ENCODE data around the gene RBM19.

The RBM19 gene

DNA sequence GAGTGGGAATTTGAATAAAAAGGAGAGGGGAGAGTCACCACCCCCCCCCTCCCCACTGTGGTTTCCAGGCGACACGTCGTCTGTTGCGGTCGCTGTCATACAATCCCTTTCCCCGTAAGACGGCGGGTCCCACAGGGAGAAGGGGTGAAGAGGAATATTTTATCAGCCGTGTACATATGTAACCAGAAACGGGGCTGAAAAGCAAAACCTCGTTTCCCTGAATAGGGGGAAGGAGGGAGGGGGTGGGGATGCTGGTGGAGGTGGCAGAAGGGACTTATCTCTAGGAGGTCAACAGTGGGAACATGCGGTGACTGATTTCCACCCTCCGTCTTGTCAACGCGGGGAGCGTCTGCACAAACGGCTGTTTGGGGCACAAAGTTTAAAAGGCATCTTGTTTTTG lies 171.4 kb downstream of the RBM19 start:
- Histone ChIP-seq H3K27me3 (ENCODE audit: insufficient read depth, low read depth) (no peaks in the 10 kb centered on the region), H3K4me2 (no peak overlapping the region), H3K4me1 (ENCODE audit: low read depth, poor library complexity, severe bottlenecking) (no peaks in the 10 kb centered on the region), H3K79me2 (ENCODE audit: insufficient read depth, low read depth) (no peaks in the 10 kb centered on the region), H3K27ac (no peak overlapping the region), H3K9ac (no peak overlapping the region), H4K20me1 (ENCODE audit: insufficient read depth) (no peaks in the 10 kb centered on the region), H3K4me3 (IDR thresholded peaks at IDR 0.05; ENCODE audit: insufficient read depth, low read depth, low read length) (no peak overlapping the region), H2AFZ (ENCODE audit: low read depth) (no peak overlapping the region), H3K36me3 (ENCODE audit: insufficient read depth) (no peaks in the 10 kb centered on the region)
- TF ChIP-seq, protein P1, sequence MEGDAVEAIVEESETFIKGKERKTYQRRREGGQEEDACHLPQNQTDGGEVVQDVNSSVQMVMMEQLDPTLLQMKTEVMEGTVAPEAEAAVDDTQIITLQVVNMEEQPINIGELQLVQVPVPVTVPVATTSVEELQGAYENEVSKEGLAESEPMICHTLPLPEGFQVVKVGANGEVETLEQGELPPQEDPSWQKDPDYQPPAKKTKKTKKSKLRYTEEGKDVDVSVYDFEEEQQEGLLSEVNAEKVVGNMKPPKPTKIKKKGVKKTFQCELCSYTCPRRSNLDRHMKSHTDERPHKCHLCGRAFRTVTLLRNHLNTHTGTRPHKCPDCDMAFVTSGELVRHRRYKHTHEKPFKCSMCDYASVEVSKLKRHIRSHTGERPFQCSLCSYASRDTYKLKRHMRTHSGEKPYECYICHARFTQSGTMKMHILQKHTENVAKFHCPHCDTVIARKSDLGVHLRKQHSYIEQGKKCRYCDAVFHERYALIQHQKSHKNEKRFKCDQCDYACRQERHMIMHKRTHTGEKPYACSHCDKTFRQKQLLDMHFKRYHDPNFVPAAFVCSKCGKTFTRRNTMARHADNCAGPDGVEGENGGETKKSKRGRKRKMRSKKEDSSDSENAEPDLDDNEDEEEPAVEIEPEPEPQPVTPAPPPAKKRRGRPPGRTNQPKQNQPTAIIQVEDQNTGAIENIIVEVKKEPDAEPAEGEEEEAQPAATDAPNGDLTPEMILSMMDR (conservative IDR thresholded peaks at IDR 0.05; ENCODE audit: low read depth, low read length), result no peak

DNA sequence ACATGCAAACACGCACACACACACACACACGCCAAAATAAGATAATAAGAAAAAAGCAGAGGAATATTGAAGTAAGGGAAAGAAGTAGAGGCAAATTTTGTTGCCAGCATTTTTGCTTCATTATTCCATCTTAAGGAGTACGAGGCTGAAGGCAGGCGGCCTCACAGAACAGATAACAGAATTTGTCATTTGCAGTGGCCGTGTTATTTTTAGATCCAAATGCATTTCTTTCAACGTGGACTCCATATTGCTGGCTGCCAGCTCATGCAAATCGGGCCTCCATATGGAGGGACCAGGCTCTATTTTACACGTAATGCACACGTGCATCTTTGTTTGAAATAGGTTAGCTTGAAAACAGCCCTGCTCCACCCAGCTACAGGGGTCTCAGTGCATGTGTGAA lies 172.9 kb downstream of the RBM19 start:
- Histone ChIP-seq H4K20me1 (ENCODE audit: insufficient read depth) (no peaks in the 10 kb centered on the region), H3K79me2 (ENCODE audit: insufficient read depth, low read depth) (no peaks in the 10 kb centered on the region), H3K9ac (no peak overlapping the region), H3K36me3 (ENCODE audit: insufficient read depth) (no peaks in the 10 kb centered on the region), H3K27me3 (ENCODE audit: insufficient read depth, low read depth) (no peaks in the 10 kb centered on the region), H2AFZ (ENCODE audit: low read depth) (no peak overlapping the region), H3K4me1 (ENCODE audit: low read depth, poor library complexity, severe bottlenecking) (no peaks in the 10 kb centered on the region), H3K4me3 (IDR thresholded peaks at IDR 0.05; ENCODE audit: insufficient read depth, low read depth, low read length) (no peak overlapping the region), H3K4me2 (no peak overlapping the region), H3K27ac (no peak overlapping the region)
- TF ChIP-seq, protein P1 (conservative IDR thresholded peaks at IDR 0.05; ENCODE audit: low read depth, low read length), result no peak

DNA sequence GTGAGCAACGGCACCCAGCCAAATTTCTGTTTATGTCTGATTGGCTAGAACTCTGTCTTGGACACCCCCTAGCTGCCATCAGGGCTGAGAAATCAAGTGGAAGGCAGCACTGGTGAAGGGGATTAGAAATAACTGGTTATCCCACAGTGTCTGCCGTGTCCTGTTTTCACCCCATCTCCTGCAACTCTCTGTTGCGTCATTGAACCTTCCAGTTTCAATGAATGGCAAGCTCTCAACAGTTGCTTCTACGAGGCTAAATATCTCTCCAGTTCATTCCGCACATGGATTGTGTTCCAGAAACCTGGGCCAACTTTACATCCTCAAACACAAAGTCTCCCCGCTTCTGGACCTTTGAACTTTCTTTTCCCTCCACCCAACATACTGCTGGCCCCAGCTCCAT lies 173.7 kb downstream of the RBM19 start:
- Histone ChIP-seq H2AFZ (ENCODE audit: low read depth) (no peak overlapping the region), H3K4me2 (no peak overlapping the region), H3K4me3 (IDR thresholded peaks at IDR 0.05; ENCODE audit: insufficient read depth, low read depth, low read length) (no peak overlapping the region), H3K4me1 (ENCODE audit: low read depth, poor library complexity, severe bottlenecking) (no peaks in the 10 kb centered on the region), H4K20me1 (ENCODE audit: insufficient read depth) (no peaks in the 10 kb centered on the region), H3K79me2 (ENCODE audit: insufficient read depth, low read depth) (no peaks in the 10 kb centered on the region), H3K36me3 (ENCODE audit: insufficient read depth) (no peaks in the 10 kb centered on the region), H3K27ac (no peak overlapping the region), H3K9ac (no peak overlapping the region), H3K27me3 (ENCODE audit: insufficient read depth, low read depth) (no peaks in the 10 kb centered on the region)
- TF ChIP-seq, protein P1 (conservative IDR thresholded peaks at IDR 0.05; ENCODE audit: low read depth, low read length), result no peak

DNA sequence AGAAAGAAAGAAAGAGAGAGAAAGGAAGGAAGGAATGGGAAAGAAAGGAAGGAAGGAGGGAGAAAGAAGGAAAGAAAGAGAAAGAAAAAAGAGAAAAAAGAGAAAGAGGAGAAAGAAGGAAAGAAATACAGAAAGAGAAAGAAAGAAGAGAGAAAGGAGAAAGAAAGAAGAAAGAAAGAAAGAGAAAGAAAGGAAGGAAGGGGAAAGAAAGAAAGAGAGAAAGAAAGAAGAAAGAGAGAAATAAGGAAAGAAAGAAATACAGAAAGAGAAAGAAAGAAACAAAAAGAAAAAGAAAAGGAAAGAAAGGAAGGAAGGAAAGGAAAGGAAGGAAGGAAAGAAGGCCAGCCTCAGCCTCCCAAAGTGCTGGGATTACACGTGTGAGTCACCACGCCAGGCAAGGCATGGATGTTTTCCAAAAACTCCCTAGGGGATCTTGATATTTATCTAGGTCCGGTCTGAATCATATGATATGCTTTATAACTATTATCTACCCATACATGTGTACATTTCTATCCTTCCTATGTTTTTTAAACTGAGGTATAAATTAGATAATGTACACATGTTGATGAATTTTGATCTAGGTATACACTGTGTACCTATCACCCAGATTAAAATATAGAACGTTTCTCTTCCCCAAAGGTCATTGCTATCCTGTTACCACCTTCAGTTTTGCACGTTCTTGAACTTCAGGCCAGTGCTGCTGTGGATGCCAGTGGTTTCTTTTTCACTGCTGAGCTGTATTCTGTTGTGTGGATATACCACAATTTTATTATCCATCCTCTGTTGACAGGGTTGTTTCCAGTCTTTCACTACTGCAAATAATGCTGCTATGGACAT lies 177.9 kb downstream of the RBM19 start:
- Histone ChIP-seq H3K36me3 (ENCODE audit: insufficient read depth) (no peaks in the 10 kb centered on the region), H3K4me1 (ENCODE audit: low read depth, poor library complexity, severe bottlenecking) (no peaks in the 10 kb centered on the region), H3K4me3 (IDR thresholded peaks at IDR 0.05; ENCODE audit: insufficient read depth, low read depth, low read length) (no peak overlapping the region), H3K4me2 (no peak overlapping the region), H3K27ac (no peak overlapping the region), H2AFZ (ENCODE audit: low read depth) (no peak overlapping the region), H4K20me1 (ENCODE audit: insufficient read depth) (no peaks in the 10 kb centered on the region), H3K79me2 (ENCODE audit: insufficient read depth, low read depth) (no peaks in the 10 kb centered on the region), H3K27me3 (ENCODE audit: insufficient read depth, low read depth) (no peaks in the 10 kb centered on the region), H3K9ac (no peak overlapping the region)
- TF ChIP-seq, protein P1 (conservative IDR thresholded peaks at IDR 0.05; ENCODE audit: low read depth, low read length), result no peak
